Hepatocyte (in vitro differentiated cells): ENCODE measurements around the gene KLK10.

Experiments
- EZH2 ChIP-seq: fragments of 200-600 bp; sonication (generic); IDR thresholded peaks from 2 replicates; pipeline ENCODE4 v1.6.1; 2016; ENCODE audit warnings: antibody characterized with exemption, mild to moderate bottlenecking, borderline replicate concordance
- EZH2phosphoT487 ChIP-seq: fragments of 200-600 bp; sonication (generic); IDR thresholded peaks from one replicate; pipeline ENCODE4 v1.6.1; 2018; ENCODE audit warnings: antibody characterized with exemption, mild to moderate bottlenecking, low read depth, moderate library complexity; ENCODE audit not compliant: unreplicated experiment, severe bottlenecking
- TF ChIP-seq, protein P1 (sequence below): fragments of 200-600 bp; sonication (generic); IDR thresholded peaks from 2 replicates; pipeline ENCODE4 v1.5.1; 2016; ENCODE audit warnings: antibody characterized with exemption, mild to moderate bottlenecking; ENCODE audit not compliant: poor library complexity

DNA sequence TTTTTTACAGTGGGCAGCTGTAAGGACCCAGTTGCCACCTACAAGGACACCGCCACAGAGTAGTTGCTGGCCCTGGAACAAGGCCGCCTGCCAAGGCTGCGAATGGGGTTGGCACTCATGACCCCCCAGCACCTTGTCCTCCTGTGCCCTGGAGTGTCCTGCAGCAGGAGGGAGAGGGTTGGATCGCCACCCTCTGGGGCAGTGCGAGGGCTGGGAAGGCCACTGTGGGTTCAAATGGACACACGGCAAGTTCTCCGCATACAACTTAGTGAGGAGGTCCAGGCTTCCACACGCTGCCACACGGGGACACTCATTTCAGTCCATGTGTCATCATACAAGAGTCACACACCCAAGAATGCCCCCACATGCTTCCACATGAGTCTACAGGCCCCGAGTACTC lies 19.1 kb downstream of the KLK10 start:
- TF ChIP-seq, protein P1, sequence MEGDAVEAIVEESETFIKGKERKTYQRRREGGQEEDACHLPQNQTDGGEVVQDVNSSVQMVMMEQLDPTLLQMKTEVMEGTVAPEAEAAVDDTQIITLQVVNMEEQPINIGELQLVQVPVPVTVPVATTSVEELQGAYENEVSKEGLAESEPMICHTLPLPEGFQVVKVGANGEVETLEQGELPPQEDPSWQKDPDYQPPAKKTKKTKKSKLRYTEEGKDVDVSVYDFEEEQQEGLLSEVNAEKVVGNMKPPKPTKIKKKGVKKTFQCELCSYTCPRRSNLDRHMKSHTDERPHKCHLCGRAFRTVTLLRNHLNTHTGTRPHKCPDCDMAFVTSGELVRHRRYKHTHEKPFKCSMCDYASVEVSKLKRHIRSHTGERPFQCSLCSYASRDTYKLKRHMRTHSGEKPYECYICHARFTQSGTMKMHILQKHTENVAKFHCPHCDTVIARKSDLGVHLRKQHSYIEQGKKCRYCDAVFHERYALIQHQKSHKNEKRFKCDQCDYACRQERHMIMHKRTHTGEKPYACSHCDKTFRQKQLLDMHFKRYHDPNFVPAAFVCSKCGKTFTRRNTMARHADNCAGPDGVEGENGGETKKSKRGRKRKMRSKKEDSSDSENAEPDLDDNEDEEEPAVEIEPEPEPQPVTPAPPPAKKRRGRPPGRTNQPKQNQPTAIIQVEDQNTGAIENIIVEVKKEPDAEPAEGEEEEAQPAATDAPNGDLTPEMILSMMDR, result no peak
- TF ChIP-seq EZH2, result no peak
- no peak for TF ChIP-seq EZH2phosphoT487
